HG03457 (cell line): Measurements from ENCODE around the gene GLIS2.

ENCODE experiments used
- ATAC-seq: cut with Tn5 transposase; IDR thresholded peaks from one replicate; pipeline ENCODE4 v1.9.1; 2021; ENCODE audit warnings: moderate number of reproducible peaks; ENCODE audit not compliant: unreplicated experiment

The GLIS2 gene

DNA sequence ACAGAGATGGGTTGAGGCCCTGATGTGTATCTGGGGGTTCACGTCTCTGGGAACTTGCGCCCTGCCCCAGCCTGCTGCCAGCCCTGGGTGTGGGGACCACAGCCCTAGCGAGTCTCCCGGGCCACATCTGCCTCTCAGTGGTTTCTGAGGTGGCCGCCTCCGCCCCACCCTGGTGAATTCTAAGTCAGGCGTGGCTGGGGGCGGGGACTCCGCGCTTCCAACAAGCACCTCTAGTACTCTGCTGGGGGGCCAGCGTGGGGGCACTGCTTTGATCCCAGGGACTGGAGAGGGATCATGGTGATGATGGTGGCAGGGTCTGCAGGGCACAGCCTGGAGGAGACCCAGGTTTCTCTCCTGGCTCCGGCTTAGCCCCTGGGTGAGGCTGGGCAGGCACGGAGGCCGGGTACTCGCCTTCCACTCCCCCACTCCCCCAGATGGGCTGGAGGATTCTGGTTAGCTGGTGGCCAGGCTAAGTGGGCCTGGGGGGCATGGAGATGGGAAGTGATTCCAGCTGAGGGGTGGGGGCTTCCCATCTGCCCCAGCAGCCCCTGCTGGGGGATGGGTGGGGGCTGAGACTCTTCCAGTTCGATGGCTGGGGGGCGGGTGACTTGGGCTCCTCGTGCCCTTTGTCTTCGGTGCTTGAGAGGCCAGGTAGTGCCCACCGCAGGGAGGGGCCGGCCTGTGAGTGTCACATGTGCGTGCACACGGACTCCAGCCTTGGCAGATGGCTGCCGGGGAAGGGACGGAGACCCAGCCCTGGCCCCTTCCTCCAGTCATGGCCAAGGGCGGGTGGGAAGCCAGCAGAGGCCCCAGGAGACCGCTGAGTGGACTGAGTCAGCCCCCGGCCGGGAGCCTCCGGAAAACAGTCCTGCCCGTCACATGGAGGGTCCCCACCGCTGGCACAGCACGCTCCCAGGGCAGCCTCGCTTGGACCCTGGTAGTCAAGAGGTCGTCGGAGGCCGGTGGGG lies 3.9 kb downstream of the GLIS2 start:
- ATAC-seq, result no peak

DNA sequence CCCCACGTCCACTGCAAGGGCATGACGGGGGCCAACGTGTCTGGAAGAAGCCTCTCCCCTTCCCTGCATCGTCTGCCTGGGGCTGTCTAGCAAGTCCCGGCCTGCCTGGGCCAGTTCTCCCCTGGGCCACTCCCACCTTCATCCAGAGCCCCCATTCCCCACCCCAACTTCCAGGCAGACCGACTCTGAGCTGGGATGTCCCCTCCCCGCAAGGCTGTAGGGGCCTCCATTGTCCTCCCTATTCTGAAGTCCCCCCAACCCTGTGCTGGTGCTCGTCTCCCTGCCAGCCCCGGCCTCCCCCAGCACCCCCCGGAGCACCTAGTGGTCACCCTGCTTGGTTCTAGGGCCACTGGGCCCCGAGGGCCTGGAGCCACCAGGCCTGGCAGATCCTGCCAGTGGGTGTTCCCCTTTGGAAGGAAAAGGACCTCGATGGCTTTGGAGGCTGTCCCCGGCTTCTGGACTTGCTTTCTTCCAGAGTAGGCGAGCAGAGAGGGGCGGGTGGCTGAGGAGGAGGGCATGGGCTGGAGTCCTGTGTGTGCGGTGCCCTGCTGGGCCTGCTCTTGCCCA lies 4.8 kb downstream of the GLIS2 start:
- no peak for ATAC-seq

GRCh38 chr16:4321286-4322120 lies 5.6 kb downstream of the GLIS2 start:
- no peak for ATAC-seq

- ATAC-seq, result no peak
These were observed 6.5 kb downstream of the GLIS2 start for GRCh38 chr16:4322121-4323052.

GRCh38 chr16:4323071-4323844 lies 7.4 kb downstream of the GLIS2 start:
- no peak for ATAC-seq

GRCh38 chr16:4323845-4324488 lies 8.1 kb downstream of the GLIS2 start:
- ATAC-seq, result no peak

DNA sequence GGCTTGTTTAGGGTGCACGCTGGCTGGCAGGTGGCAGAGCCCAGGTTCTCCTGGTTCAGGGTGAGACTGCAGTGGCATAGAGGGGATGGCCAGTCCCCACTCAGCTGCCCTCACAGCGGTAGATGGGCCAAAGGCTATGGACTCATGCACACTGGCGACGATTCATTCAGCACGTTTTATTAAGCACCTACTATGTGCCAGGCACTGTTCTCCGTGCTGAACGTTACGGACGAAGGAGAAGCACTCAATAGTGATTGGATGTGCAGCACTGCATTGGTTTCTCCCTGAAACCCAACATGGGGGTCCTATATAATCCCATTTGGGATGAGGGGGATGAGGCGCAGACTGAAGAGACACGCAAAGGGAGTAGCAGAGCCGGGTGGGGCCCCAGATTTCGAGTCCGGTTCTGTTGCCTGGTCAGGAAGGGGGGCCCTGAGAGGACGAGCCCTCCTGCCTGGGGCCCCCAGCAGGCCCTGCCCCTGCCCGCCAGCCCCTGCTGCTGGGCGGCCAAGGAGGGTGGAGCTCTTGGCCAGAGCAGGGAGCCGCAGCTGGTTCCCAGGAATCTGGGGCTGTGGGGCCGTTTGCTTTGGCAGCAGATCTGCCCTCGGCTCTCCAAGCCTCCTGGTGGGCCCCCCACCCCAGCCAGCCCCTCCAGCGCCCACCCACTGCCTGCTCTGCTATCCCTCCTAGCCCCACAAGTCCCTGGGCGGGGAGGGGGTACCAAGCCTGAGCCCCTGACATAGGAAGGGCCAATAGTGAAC lies 8.8 kb downstream of the GLIS2 start:
- ATAC-seq, result no peak

DNA sequence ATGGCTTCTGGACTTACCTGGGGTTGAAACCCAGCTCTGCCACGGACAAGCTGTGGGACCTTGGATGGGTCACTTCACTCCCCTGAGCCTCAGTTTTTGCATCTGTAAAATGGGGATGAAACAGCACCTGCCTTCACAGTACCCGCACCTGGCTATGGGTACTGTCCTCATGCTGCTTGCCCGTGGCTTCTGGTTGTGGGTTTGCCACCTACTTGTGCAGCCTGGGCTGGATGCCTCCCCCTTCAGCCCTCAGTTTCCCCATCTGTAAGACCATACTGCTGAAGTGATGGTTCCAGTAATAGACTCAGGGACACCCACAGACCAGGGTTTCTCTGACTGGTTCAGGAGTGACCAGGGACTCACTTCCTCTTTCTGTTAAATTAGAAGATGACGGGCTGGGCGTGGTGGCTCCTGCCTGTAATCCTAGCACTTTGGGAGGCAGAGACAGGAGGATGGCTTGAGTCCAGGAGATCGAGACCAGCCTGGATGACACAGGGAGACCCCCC lies 9.4 kb downstream of the GLIS2 start:
- no peak for ATAC-seq

DNA sequence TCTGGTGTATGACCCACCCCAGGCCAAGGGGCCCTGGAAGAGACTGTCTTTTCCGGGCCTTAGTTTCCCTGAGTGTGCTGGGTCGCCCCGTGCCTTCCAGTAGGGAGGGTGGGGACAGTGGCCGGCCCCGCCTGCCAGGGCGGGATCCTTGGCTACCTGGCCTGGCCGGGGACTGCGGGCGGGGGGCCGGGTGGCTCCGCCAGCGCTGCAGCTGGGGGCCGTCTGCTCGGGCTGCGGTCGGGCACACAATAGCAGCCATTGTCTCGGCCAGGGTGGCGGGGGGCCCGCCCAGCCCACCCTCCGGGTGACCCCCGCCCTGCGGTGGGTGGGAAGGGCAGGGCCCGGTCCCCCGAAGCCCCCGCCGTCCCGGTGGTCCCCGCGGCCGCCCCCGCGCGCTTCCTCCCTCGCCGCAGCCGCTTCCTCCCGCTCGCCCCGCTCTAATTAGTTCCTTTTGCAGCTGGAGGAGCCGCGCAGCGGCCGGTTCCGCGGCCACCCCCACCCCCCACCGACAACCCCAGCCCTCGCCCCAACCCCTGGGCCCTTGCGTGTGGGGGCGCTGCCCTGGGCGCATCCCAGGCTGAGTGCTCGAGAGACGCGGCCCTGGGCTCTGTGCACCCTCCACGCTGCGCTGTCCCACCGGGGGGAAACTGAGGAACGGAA lies 11.6 kb downstream of the GLIS2 start:
- no peak for ATAC-seq

GRCh38 chr16:4328046-4328781 lies 12.3 kb downstream of the GLIS2 start:
- no peak for ATAC-seq

DNA sequence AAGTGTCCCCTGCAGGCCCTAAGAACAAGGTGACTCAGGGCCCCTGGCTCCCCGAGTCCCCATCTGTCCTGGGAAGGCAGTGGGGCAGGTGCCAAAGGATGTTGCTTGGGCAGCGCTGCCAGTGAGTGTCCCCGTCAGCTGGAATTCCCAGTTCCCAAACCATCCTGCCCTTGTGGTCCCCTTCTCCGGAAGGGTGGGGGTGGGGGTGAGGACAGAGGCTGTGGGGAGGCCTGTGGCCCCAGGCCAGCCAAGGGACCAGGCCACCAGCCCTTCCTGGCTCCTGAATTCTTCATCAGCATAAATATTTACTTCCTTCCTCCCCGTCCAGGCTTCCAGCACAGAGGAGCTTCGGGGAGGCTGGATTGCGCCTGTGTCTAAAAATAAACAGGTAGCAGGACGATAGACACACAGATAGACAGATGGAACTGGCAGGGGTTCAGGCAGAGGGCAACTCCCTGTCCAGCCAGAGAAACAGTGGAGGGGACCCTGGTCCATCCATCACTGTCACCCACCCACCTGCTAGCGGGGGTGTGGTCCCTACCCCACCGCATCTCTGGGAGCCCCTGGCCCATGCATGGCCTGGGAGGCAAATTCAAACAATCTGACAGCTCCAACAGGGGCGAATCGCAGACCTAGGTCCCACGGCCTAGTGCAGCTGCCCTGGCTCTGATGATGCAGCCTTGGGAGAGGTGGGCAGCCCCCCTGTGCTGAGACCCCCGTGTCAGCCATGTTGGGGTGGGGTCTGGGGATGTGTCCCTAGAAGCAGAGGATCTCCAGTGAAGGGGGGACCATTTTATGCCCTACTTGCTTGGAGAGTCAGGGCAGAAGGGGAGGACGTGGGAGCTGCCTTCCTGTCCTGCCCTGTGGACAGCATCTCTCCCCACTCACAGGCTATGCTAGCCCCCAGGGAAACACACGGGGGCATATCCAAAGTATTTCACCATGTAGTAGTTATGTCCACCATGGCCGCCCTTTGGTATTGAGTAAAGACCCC lies 13.2 kb downstream of the GLIS2 start:
- ATAC-seq, result no peak

GRCh38 chr16:4330277-4330874 lies 14.5 kb downstream of the GLIS2 start:
- ATAC-seq, result no peak

DNA sequence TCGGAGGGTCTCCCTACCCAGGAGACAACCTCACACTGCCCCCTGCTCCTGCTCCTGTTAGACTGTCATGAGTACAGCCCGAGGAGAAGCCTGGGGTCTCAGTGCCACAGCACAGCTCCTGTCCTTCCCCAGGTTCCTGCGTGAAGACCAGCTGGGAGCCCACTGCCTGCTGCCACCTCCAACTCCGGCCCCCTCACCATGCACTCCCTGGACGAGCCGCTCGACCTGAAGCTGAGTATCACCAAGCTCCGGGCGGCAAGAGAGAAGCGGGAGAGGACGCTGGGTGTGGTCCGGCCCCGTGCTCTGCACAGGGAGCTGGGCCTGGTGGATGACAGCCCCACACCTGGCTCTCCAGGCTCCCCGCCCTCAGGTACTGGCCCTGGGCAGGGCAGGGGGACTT lies 16.2 kb downstream of the GLIS2 start:
- no peak for ATAC-seq

- ATAC-seq, result no peak
These were observed 16.9 kb downstream of the GLIS2 start for GRCh38 chr16:4332623-4333307.

- no peak for ATAC-seq
These were observed 17.4 kb downstream of the GLIS2 start for GRCh38 chr16:4333308-4333638.
